Smooth muscle cell (in vitro differentiated cells): ENCODE measurements around the gene TAS2R60. TPM values are rescaled to one million over a fixed set of nuclear protein-coding genes. Genes with fewer than 3 reads are reported as not detected.

Source experiments
- DNase-seq: peaks from one replicate; lab custom pipeline; 2025; ENCODE audit not compliant: unreplicated experiment; lab: John Stamatoyannopoulos, UW
- H2AFZ ChIP-seq: fragments of 200-600 bp; sonication (generic); 2 replicates; pipeline ENCODE4 v1.6.0; 2016; ENCODE audit warnings: antibody characterized with exemption, low read depth, mild to moderate bottlenecking
- H3F3A ChIP-seq: fragments of 200-600 bp; sonication (generic); 2 replicates; pipeline ENCODE4 v1.6.0; 2017; ENCODE audit warnings: antibody characterized with exemption, low read depth
- H3K27ac ChIP-seq: fragments of 200-600 bp; sonication (generic); 2 replicates; pipeline ENCODE4 v1.5.1; 2016; ENCODE audit warnings: low read depth, mild to moderate bottlenecking
- H3K27me3 ChIP-seq: fragments of 200-600 bp; sonication (generic); 2 replicates; pipeline ENCODE4 v1.6.1; 2016; ENCODE audit warnings: low read depth, mild to moderate bottlenecking
- H3K36me3 ChIP-seq: fragments of 200-600 bp; sonication (generic); 2 replicates; pipeline ENCODE4 v1.5.1; 2016; ENCODE audit warnings: low read depth
- H3K4me1 ChIP-seq: fragments of 200-600 bp; sonication (generic); 2 replicates; pipeline ENCODE4 v1.5.1; 2016; ENCODE audit warnings: low read depth
- H3K4me2 ChIP-seq: fragments of 200-600 bp; sonication (generic); 2 replicates; pipeline ENCODE4 v1.6.0; 2016; ENCODE audit warnings: mild to moderate bottlenecking
- H3K4me3 ChIP-seq: fragments of 200-600 bp; sonication (generic); 2 replicates; pipeline ENCODE4 v1.5.1; 2016; ENCODE audit warnings: mild to moderate bottlenecking
- H3K79me2 ChIP-seq: fragments of 200-600 bp; sonication (generic); 2 replicates; pipeline ENCODE4 v1.6.0; 2016; ENCODE audit warnings: low read depth, mild to moderate bottlenecking
- H3K9ac ChIP-seq: fragments of 200-600 bp; sonication (generic); 2 replicates; pipeline ENCODE4 v1.6.0; 2016; ENCODE audit warnings: low read depth
- H3K9me3 ChIP-seq: fragments of 200-600 bp; sonication (generic); replicated peaks from 2 replicates; pipeline ENCODE4 v1.5.1; 2016; ENCODE audit warnings: low read depth
- H4K20me1 ChIP-seq: fragments of 200-600 bp; sonication (generic); 2 replicates; pipeline ENCODE4 v1.6.0; 2016; ENCODE audit warnings: low read depth
- CTCF ChIP-seq: fragments of 200-600 bp; sonication (generic); IDR thresholded peaks from 2 replicates; pipeline ENCODE4 v1.5.1; 2017; ENCODE audit warnings: borderline replicate concordance, mild to moderate bottlenecking, antibody characterized with exemption; ENCODE audit not compliant: insufficient read depth, poor library complexity, severe bottlenecking
- WGBS: methylation state at CpG from one replicate; pipeline ENCODE4 v1.1.7; 2016; ENCODE audit warnings: low lambda C conversion rate; 5-methylcytosine and 5-hydroxymethylcytosine counted together
- polyA plus RNA-seq: library from polyadenylated mRNA; unstranded; fragments of >200 nt; fragmentation: Nextera tagmentation; extraction: Ambion mirVana; gene quantifications from 2 replicates; pipeline ENCODE4 v1.2.1, GENCODE V29; 2016
- total RNA-seq: library from RNA; depleted of rRNA; stranded (reverse); fragments of >200 nt; gene quantifications from 2 replicates; pipeline ENCODE4 v1.2.3, GENCODE V29; 2014

TAS2R60 gene
- total and polyA plus RNA-seq, 2 experiments from 2014 or later, result not detected

- H3K4me1 ChIP-seq, result peaks cover 12% of the 10 kb centered on the region
- WGBS, result 77% methylated on average over 3 of the region's 3 CpGs
- H3K27ac ChIP-seq, result no peak overlapping the region
- H2AFZ ChIP-seq, result no peak overlapping the region
- no peaks in the 10 kb centered on the region for H3K9me3 ChIP-seq
- no peaks in the 10 kb centered on the region for H3F3A ChIP-seq
- no peaks in the 10 kb centered on the region for H3K27me3 ChIP-seq
- no peak overlapping the region for H3K4me3 ChIP-seq
- no peaks in the 10 kb centered on the region for H3K36me3 ChIP-seq
- H3K79me2 ChIP-seq, result no peaks in the 10 kb centered on the region
- no peak for DNase-seq
- no peaks in the 10 kb centered on the region for H4K20me1 ChIP-seq
- no peak overlapping the region for H3K4me2 ChIP-seq
- no peak overlapping the region for H3K9ac ChIP-seq
- TF ChIP-seq CTCF, result no peak
Observed at GRCh38 chr7:143447466-143447865, 4.2 kb downstream of the TAS2R60 start.

- H3K4me2 ChIP-seq, result no peak overlapping the region
- H3K27me3 ChIP-seq, result no peaks in the 10 kb centered on the region
- H3K4me1 ChIP-seq, result peaks cover 12% of the 10 kb centered on the region
- no peak overlapping the region for H3K9ac ChIP-seq
- no peak for DNase-seq
- no peaks in the 10 kb centered on the region for H3K79me2 ChIP-seq
- no peaks in the 10 kb centered on the region for H4K20me1 ChIP-seq
- no peak overlapping the region for H3K4me3 ChIP-seq
- WGBS, result 96% methylated on average over 5 of the region's 5 CpGs
- no peak overlapping the region for H3K27ac ChIP-seq
- TF ChIP-seq CTCF, result no peak
- no peaks in the 10 kb centered on the region for H3K9me3 ChIP-seq
- H2AFZ ChIP-seq, result no peak overlapping the region
- H3F3A ChIP-seq, result no peaks in the 10 kb centered on the region
- no peaks in the 10 kb centered on the region for H3K36me3 ChIP-seq
Observed at GRCh38 chr7:143448429-143448828, 5.2 kb downstream of the TAS2R60 start.

GRCh38 chr7:143449793-143450192, 6.5 kb downstream of the TAS2R60 start:
- H3K79me2 ChIP-seq, result no peaks in the 10 kb centered on the region
- 95% methylated on average over 2 of the region's 3 CpGs for WGBS
- peaks cover 12% of the 10 kb centered on the region for H3K4me1 ChIP-seq
- no peaks in the 10 kb centered on the region for H3F3A ChIP-seq
- H3K9me3 ChIP-seq, result no peaks in the 10 kb centered on the region
- no peaks in the 10 kb centered on the region for H3K36me3 ChIP-seq
- H2AFZ ChIP-seq, result no peak overlapping the region
- H3K27ac ChIP-seq, result no peak overlapping the region
- DNase-seq, result no peak
- H3K4me3 ChIP-seq, result no peak overlapping the region
- no peak overlapping the region for H3K4me2 ChIP-seq
- H4K20me1 ChIP-seq, result no peaks in the 10 kb centered on the region
- no peak overlapping the region for H3K9ac ChIP-seq
- TF ChIP-seq CTCF, result no peak
- H3K27me3 ChIP-seq, result no peaks in the 10 kb centered on the region

GRCh38 chr7:143451122-143451521, 7.9 kb downstream of the TAS2R60 start:
- no peak overlapping the region for H2AFZ ChIP-seq
- H3F3A ChIP-seq, result no peaks in the 10 kb centered on the region
- peaks cover 12% of the 10 kb centered on the region for H3K4me1 ChIP-seq
- no peaks in the 10 kb centered on the region for H3K27me3 ChIP-seq
- no peak overlapping the region for H3K9ac ChIP-seq
- DNase-seq, result no peak
- no peaks in the 10 kb centered on the region for H3K36me3 ChIP-seq
- H3K27ac ChIP-seq, result no peak overlapping the region
- no peak overlapping the region for H3K4me2 ChIP-seq
- H3K79me2 ChIP-seq, result no peaks in the 10 kb centered on the region
- no peaks in the 10 kb centered on the region for H4K20me1 ChIP-seq
- H3K4me3 ChIP-seq, result no peak overlapping the region
- TF ChIP-seq CTCF, result no peak
- H3K9me3 ChIP-seq, result no peaks in the 10 kb centered on the region
